ENCODE measurements around the gene DCTN3. TPM values are rescaled to one million over a fixed set of nuclear protein-coding genes. Genes with fewer than 3 reads are reported as not detected.

Gene DCTN3
- total RNA-seq, 2 donors from 2014 or later = 79.8 to 141 TPM

Other genes with a start within 250 kb of the DCTN3 start
- 1 to 10 TPM; 1.1 to 4.6 TPM for gene MYORG, start 243.6 kb downstream of the DCTN3 start, total RNA-seq
- gene FAM219A, start 161.9 kb downstream of the DCTN3 start, total RNA-seq = 10 to 100 TPM; 21.4 to 23.5 TPM
- gene DNAI1, start 161.7 kb downstream of the DCTN3 start, total RNA-seq = not detected
- gene ENHO, start 97.5 kb downstream of the DCTN3 start, total RNA-seq = not detected
- gene CNTFR, start 30.8 kb downstream of the DCTN3 start, total RNA-seq = not detected
- gene RPP25L, start 8.4 kb downstream of the DCTN3 start, total RNA-seq = 10 to 100 TPM; 22.7 to 23.1 TPM
- gene ARID3C, start 8.6 kb upstream of the DCTN3 start, total RNA-seq = under 1 TPM in 1 of 2 donors, not detected in 1; 0.31 TPM
- gene SIGMAR1, start 17.3 kb upstream of the DCTN3 start, total RNA-seq = 100 to 1,000 TPM in 1 of 2 donors, 10 to 100 TPM in 1; 45.6 to 109 TPM
- 10 to 100 TPM; 19.4 to 50.2 TPM for gene GALT, start 26.2 kb upstream of the DCTN3 start, total RNA-seq
- gene IL11RA, start 31.7 kb upstream of the DCTN3 start, total RNA-seq = 10 to 100 TPM in 1 of 2 donors, 1 to 10 TPM in 1; 6.8 to 16.8 TPM
- gene CCL27, start 42.2 kb upstream of the DCTN3 start, total RNA-seq = not detected
- not detected for gene CCL19, start 70.8 kb upstream of the DCTN3 start, total RNA-seq
- gene CCL21, start 89.6 kb upstream of the DCTN3 start, total RNA-seq = not detected

Data from natural killer cell treated with Interleukin-12 subunit alpha and Interleukin-12 subunit beta and Interleukin-15 and Interleukin-18, amount 100 ng/mL, for 72 hours (primary cell).